Hematopoietic multipotent progenitor cell treated with erythropoietin and hydrocortisone succinate and interleukin-3 and kit ligand, for 6 days (in vitro differentiated cells): Measurements from ENCODE around the gene CADPS2.

ENCODE experiments used
- DNase-seq: peaks from one replicate; pipeline ENCODE4 v3.0.0-alpha.2; 2015

Gene CADPS2

DNA sequence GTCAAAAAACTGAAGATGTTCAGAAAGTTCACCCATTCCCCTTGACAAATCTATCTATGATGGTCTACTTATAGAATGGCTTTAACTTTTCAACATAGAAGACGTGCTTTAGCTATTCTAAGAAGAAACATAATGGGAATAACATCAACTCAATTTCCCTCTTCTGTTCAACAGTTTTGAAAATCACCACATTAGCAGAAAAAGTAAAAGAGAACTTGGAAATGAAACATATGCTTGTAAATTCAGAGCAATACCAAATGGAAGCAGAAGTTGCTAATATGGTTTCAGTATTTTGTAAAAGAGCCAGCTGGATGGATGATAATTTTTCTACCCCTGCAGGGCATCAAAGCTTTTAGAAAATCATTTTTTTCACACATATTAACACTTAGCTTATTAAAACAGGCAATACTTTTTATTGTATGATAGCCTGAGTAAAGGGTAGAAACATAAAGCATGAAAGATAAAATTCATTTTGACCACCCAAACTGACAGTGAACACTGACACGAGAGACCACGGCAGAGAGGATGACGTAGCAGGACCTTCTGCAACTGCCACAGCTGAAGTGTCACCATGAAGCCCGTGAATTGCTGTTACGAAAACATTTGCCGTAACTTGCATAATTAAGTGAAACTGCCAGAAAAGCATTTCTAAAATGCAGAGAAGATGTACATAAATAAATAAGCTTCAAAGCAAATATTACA lies 542.5 kb downstream of the CADPS2 start:
- no peak for DNase-seq

DNA sequence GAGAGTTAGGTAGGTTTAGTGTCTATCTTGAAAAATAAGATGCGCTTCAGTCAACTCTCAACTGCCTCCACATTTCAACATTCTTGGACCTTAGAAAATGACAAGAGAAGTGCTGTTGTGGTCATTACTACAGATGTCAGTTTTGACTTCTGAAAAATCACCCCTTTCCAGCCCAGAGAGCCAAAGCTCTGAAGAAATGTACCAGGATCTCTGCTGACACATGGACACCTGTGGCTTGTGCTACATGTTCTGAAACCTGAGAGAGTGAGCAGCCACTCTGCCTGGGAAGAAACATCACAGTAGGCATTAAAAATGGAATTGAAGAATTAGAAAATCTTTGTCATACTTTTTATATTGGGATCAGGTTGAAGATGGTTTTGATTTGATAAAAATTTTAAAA lies 545.8 kb downstream of the CADPS2 start:
- DNase-seq: no peak

- no peak for DNase-seq
Measured at GRCh38 chr7:122339145-122339904, 546.9 kb downstream of the CADPS2 start.

- DNase-seq: no peak
Measured at GRCh38 chr7:122337011-122337410, 549.2 kb downstream of the CADPS2 start.

DNA sequence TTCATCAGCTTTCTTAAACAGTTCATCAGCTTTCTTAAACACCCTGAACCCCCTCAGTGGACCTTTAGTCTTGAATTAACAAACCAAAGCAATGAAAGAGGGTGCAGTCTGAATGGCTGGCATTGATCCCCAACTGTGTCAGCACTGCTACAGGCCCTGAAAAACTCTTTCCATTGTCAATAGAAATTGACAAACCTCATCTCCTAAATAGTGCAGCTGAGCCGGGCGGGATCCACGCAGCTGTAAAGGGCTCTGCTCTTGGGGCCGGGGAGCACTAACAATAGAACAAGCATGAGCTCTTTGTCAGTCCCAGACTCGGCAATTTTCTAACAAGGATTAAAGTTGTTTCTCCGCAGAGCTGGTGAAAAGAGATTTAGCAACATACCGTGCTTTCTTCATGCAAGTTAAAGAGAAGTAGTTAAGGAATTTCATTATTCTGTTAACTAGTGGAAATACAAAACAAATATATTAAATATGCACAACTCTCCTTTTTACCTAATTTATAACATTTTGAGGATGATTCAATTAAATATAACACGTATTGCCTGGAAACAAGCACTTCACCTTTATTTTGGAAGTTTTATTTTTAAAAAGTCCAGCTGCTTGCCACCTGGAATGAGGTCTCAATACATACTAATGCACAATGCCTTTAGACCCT lies 557.0 kb downstream of the CADPS2 start:
- no peak for DNase-seq

DNA sequence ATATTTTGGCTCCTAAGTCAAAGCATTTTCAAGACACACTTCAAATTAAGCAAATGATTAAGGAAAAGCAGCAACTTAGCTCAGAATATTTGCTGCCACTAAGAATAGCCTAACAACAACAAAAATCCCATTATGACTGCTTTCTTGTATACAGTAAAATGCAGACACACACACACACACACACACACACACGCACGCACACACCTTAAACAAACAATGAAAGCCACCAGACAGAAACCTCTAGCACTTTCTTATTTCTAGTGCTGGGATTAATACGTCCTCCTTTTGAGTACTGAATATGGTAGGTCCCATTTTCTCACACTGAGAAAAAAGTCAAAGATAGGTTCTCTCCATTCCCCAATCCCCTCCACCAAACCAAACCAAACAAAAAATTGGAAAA lies 558.3 kb downstream of the CADPS2 start:
- no peak for DNase-seq

DNA sequence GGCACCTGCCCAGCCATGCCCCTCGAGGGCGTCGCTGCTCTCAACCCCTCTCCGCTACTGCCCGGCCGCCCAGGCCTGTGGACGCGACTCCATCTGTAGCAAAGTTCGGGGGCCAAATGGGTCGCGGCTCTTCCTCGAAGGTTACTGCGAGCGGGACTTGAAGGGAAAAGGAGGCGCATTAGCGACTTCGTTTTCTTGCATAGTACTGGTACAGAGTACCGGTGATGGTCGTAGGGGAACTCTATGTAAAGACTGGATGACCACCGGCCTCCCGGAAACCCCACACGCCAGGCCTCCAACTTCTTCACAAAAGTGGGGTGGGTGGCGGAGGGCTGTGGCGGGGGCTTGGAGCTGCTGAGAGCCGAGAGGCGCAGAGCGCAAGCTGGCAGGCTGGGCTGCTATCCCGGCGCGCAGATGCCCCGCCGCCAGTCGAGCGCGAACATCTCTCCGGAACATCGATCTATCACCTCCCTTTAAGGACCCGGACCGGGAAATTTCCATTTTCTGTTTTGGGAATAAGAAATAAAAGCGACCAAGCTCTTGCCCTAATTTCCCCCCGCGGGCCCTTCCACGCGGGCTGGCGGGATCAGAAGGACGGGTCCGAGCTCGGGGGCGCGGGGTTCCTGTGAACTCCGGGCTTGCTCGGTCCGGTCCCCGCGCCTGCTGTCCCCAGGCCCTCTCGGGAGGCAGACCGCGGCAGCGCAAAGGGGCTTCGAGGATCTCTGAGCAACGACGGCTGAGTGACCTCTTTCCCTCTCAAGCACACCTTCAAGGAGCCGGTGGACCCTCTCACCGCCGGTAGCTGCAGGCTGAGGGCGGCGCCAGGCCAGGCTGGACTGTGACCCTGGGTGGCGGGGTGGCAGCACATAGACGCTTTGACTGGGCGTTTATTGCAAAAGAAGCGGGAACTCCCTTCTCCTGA lies 569.5 kb downstream of the CADPS2 start:
- no peak for DNase-seq

- DNase-seq: no peak
Measured at GRCh38 chr7:122315507-122316466, 570.5 kb downstream of the CADPS2 start.

GRCh38 chr7:122314284-122314683 lies 572.0 kb downstream of the CADPS2 start:
- no peak for DNase-seq

DNA sequence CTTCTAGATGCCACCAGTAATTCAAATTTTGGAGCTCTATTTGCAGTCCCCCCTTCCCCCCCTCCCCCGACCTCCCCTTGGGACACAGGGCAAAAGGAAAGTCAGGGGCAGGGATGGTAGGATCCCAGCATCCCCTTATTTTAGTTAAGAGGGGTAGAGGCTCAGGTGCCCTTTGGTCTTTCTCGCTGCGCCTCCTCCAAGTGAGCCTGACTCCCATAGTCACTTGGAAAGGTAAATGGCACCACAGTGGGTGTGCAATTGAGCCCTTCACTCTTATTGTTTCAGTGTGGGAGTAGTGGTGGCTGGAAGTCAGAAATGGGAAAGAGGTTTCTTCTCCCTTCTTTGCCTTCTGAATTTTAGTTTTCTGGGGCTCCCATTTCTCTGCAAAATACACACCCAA lies 573.5 kb downstream of the CADPS2 start:
- DNase-seq: no peak

DNA sequence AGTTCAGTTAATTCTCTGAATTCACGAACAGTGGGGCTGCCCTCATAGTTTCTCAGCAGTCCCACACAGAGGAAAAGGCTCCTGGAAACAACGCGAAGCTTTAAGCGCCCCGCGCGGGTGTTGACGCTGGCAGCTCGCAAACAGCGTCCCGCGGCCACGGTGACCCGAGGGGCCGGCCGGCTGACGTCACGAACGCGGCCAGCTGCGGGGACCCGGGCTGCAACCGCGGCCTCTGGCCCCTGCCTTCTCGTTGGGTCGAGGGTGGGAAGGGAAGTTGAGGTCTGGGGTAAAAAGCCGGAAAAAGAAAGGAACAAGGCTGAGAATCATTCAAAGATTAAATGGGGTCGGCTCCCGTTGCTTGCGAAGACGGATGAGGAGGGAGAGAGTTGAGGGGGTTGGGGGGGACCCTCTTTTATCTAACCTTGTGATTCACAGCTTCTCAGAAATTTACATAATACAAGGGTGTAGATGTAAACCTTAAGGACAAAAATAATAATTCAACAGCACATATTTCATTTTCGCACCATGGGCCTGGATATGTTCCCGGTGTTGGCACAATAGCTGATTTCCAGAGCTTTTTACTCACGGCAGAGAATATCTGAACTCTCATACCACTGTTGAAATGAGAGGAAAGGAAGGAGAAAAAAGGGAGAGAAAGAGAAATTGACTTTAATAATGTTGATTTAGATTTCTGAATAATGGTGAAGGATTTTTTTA lies 574.4 kb downstream of the CADPS2 start:
- no peak for DNase-seq

DNA sequence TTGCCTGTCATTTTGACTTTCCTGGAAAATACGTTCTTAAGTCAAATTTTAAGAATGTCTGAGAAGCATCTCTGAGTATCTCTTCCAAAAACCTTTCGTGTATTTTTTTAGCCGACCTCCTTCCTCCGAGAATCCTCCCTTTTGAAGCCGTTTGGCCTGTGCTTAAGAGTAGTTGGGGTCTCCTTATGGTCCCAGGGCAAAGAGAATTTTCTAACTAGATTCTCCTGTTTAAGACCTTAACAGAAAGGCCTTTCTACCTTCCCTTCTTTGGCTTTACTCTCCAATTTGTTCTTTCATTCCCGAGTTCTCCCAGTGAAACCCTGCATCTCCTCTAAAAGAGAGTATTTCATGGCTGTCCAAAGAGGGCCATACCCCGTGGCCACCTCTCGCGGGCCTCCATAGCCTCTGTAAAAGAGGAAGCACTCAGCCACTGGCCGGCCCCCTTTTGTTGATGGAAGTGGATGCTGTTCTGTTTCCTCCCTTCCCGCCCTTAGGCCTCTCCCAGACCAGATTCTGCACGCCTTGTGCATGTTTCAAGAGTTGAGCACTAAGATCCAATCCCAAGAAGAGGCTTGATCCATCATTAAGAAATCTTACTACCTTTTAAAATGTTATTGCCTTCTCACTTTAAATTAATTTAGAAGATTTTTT lies 575.1 kb downstream of the CADPS2 start:
- DNase-seq: no peak

DNA sequence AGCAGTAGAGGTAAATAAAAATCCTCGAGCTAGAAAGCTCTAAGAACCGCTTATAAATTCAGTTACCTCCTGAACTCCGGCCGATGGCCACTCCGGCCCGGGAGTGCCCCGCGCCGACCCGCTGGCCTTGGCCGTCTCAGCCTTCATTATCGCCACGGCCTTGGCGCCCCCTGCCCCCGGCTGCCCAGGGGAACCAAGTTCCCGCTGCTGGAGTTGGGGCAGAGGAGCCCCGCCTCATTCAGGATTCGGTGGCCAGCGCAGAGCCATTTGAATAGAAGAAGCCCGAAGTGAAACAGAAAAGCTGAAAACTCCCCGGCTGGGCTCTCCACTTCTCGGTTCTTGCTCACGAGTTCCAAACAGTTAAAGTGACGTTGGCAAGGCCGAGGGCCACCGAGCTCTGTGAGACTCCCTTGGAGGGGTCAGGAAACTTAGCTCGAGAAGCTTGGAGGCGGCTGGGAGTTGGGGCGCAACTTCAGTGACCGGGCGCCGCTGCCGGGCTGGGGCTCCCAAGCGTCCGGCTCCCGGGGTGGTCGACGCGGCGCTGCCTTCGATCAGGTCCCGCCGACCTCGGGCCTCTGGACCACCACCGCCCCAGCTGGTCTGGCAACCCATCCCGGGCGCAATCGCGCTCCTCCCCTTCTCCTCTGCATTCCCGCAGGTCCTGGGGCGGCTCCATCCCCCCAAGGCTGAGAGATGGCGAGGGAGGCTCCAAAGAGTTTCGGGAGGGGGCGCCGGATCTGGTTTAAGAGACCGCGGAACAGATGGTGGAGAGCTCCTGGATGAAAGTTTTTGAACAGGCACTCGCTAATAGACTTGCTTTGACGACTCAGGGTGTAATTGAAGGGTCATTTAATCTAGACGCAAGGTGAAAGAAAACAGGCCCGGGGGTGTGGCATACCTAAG lies 575.9 kb downstream of the CADPS2 start:
- DNase-seq: no peak

DNA sequence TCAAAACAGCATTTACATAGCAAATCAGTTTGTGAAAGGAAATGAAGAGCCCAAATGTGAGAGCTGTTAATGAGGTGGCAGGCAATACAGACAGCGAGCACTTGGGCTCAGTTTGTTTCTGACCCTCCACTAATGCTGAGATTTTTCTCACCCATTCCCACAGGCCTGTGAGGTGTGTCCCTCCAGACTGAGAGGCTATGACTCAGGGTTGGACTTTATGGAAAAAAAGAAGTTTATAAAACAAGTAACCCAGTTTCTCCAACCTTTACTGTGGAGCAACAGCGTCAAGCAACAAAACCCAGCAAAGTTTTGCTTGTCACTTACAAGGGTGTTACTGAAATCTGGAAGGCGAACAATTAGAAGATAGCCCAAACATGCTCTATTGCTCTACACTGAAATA lies 576.8 kb downstream of the CADPS2 start:
- no peak for DNase-seq

- no peak for DNase-seq
Measured at GRCh38 chr7:122307228-122307621, 579.0 kb downstream of the CADPS2 start.

GRCh38 chr7:122306320-122307227 lies 579.7 kb downstream of the CADPS2 start:
- DNase-seq: no peak

- no peak for DNase-seq
Measured at GRCh38 chr7:122305475-122306319, 580.6 kb downstream of the CADPS2 start.
